Chondrocyte (in vitro differentiated cells): ENCODE results near the gene CRYBB1. TPM values are rescaled to one million over a fixed set of nuclear protein-coding genes. Genes with fewer than 3 reads are reported as not detected.

Experiments used
- DNase-seq: peaks from one replicate; pipeline ENCODE4 v3.0.0; 2021; ENCODE audit warnings: mixed read lengths, low spot score
- H3K27ac Mint-ChIP-seq: one replicate; pipeline ENCODE4 v1.8.0; 2021; ENCODE audit warnings: mild to moderate bottlenecking, moderate library complexity, mixed read lengths; ENCODE audit not compliant: unreplicated experiment
- H3K27me3 Mint-ChIP-seq: 2 replicates; pipeline ENCODE4 v1.8.0; 2021; ENCODE audit warnings: low read depth, mixed read lengths
- H3K36me3 Mint-ChIP-seq: 2 replicates; pipeline ENCODE4 v1.8.0; 2021; ENCODE audit warnings: low read depth, mixed read lengths
- H3K4me1 Mint-ChIP-seq: 2 replicates; pipeline ENCODE4 v1.8.0; 2021; ENCODE audit warnings: low read depth, mild to moderate bottlenecking, mixed read lengths
- H3K4me3 Mint-ChIP-seq: one replicate; pipeline ENCODE4 v1.8.0; 2021; ENCODE audit warnings: mild to moderate bottlenecking, moderate library complexity, mixed read lengths; ENCODE audit not compliant: unreplicated experiment
- H3K9me3 Mint-ChIP-seq: 2 replicates; pipeline ENCODE4 v1.8.0; 2021; ENCODE audit warnings: low read depth, mixed read lengths
- total RNA-seq: library from RNA; stranded (reverse); gene quantifications from 3 replicates; pipeline ENCODE4 v1.2.1, GENCODE V29; 2021
- TF ChIP-seq, protein P1 (sequence below): fragments of 200-600 bp; sonication (generic); IDR thresholded peaks from 2 replicates; pipeline ENCODE4 v1.5.0; 2021; ENCODE audit warnings: antibody characterized with exemption, mild to moderate bottlenecking, moderate library complexity

Gene CRYBB1
- total RNA-seq, 1 donor from 2014 or later, result not detected

GRCh38 chr22:26651815-26652214 is 34.0 kb upstream of the CRYBB1 start:
- no peak overlapping the region for H3K27ac Mint-ChIP-seq
- no peaks in the 10 kb centered on the region for H3K9me3 Mint-ChIP-seq
- peaks cover 52% of the 10 kb centered on the region for H3K27me3 Mint-ChIP-seq
- DNase-seq, result no peak
- no peak overlapping the region for H3K4me3 Mint-ChIP-seq
- no peaks in the 10 kb centered on the region for H3K36me3 Mint-ChIP-seq
- H3K4me1 Mint-ChIP-seq, result peaks cover 3% of the 10 kb centered on the region
- TF ChIP-seq, protein P1, sequence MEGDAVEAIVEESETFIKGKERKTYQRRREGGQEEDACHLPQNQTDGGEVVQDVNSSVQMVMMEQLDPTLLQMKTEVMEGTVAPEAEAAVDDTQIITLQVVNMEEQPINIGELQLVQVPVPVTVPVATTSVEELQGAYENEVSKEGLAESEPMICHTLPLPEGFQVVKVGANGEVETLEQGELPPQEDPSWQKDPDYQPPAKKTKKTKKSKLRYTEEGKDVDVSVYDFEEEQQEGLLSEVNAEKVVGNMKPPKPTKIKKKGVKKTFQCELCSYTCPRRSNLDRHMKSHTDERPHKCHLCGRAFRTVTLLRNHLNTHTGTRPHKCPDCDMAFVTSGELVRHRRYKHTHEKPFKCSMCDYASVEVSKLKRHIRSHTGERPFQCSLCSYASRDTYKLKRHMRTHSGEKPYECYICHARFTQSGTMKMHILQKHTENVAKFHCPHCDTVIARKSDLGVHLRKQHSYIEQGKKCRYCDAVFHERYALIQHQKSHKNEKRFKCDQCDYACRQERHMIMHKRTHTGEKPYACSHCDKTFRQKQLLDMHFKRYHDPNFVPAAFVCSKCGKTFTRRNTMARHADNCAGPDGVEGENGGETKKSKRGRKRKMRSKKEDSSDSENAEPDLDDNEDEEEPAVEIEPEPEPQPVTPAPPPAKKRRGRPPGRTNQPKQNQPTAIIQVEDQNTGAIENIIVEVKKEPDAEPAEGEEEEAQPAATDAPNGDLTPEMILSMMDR, result no peak

DNA sequence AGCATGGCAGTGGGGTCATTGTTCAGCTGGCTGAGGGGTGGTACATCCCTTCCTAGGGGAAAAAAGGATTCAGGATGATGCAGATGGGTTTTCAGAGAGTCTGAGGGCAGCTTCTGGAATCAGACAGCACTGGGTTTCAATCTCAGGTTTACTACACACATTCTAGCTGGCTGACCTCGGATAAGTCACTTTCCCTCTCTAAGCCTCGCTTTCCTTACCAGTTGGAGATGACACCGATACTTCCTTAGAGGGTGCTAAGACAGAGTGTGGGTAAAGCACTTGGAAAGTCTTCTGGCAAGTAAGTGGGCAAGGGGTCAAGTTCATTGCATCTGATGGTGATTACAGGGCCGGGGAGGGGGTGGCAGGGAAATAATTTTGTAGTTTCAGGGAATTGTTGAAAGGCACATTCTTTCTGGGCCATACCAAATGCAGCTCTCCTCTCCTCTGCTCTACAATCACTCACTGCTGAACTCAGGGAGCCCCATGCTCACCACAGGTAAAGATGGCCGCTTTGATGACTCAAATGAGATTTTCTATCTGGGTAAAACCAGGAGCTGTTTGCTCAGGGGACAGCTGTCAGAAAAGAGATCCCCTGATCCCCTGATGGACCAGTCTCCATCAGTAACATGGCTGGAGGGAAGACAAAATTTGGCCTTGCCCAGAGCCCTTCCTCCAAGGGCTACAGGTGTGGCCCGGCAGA is 33.0 kb upstream of the CRYBB1 start:
- no peak overlapping the region for H3K27ac Mint-ChIP-seq

GRCh38 chr22:26648528-26649388 is 30.9 kb upstream of the CRYBB1 start:
- no peak overlapping the region for H3K27ac Mint-ChIP-seq
- no peaks in the 10 kb centered on the region for H3K36me3 Mint-ChIP-seq
- peaks cover 56% of the 10 kb centered on the region for H3K27me3 Mint-ChIP-seq
- TF ChIP-seq, protein P1, result no peak
- no peak for DNase-seq
- H3K4me1 Mint-ChIP-seq, result peaks cover 26% of the 10 kb centered on the region
- no peak overlapping the region for H3K4me3 Mint-ChIP-seq
- no peaks in the 10 kb centered on the region for H3K9me3 Mint-ChIP-seq

More for the DNA sequence above, 33.0 kb upstream of the CRYBB1 start:
- TF ChIP-seq, protein P1, result no peak
- no peaks in the 10 kb centered on the region for H3K36me3 Mint-ChIP-seq
- no peaks in the 10 kb centered on the region for H3K9me3 Mint-ChIP-seq
- DNase-seq, result no peak
- peaks cover 12% of the 10 kb centered on the region for H3K4me1 Mint-ChIP-seq
- H3K4me3 Mint-ChIP-seq, result no peak overlapping the region
- peaks cover 56% of the 10 kb centered on the region for H3K27me3 Mint-ChIP-seq

- TF ChIP-seq, protein P1, result no peak
- no peak overlapping the region for H3K27ac Mint-ChIP-seq
- DNase-seq, result no peak
- H3K4me3 Mint-ChIP-seq, result no peak overlapping the region
- peaks cover 52% of the 10 kb centered on the region for H3K27me3 Mint-ChIP-seq
- H3K4me1 Mint-ChIP-seq, result peaks cover 26% of the 10 kb centered on the region
- H3K9me3 Mint-ChIP-seq, result no peaks in the 10 kb centered on the region
- no peaks in the 10 kb centered on the region for H3K36me3 Mint-ChIP-seq
Measured at GRCh38 chr22:26648011-26648497, 30.2 kb upstream of the CRYBB1 start.

DNA sequence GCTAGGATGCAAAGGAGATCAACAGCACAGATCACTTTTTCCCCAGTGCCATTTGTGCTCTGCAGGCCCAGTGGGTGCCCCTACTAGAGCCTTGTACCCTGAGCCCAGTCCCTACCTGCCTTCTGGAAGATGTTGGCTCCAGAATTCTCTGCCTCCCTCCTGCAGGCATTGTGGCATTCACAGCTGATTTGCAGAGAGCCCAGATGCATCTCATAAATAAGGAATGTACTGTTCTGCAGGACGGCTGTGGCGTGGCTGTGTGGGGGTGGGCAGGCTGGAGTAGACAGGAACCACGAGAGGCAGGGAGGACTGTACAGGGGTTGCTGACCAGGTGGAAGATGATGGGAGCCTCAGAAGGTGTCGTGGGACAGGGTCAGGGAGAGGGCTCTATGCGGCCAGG is 28.3 kb upstream of the CRYBB1 start:
- Mint-ChIP-seq H3K4me1 (peaks cover 26% of the 10 kb centered on the region), H3K36me3 (no peaks in the 10 kb centered on the region), H3K27ac (no peak overlapping the region), H3K27me3 (peaks cover 38% of the 10 kb centered on the region), H3K4me3 (no peak overlapping the region), H3K9me3 (no peaks in the 10 kb centered on the region)
- TF ChIP-seq, protein P1, result no peak
- no peak for DNase-seq
